Measurements from ENCODE around the gene AGBL4. TPM values are rescaled to one million over a fixed set of nuclear protein-coding genes. Genes with fewer than 3 reads are reported as not detected.

Gene AGBL4
- total RNA-seq (2014; rRNA removed; shearing (Covaris generic)), result 0.61 TPM in 1 of 2 replicates, not detected in the other

DNA sequence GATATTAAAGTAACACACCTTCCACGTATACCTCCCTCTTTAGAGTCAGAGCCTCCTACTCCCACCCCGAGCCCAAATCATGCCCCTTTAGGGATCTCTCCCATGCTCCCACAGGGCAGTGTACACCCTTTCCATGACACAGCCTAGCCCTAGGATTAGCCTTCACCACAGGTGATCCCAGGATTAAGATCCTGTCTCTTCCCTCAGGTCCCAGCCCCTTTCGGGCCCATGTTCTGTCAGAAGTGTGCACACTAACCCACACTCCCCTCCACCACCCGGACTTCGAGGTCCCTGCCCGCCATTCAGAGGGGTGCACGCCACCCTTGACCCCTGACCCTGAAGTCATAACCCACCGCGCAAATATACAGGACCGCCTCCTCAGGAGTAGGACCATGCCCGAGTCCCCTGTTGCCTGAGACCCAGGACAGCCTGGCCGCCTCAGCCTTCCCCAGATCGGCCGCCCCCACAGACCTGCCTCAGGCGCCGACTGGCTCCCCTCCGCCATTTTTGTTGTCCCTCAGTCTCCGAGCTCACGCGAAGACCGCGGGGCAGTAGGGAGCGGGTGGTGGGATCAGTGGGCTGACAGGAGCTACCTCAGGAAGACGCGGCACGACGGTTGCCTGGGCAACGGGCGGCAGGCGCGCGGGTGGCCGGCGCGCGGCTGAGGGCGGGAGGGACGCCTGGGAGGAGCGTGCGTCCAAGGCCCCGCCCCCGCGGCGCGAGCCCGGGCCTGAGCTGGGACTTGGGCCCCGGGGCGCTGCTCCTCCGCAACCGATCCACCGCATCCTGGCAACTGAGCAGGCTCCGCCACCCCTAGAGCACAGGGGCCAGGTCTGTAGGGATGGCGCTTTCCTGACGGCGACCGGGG, at the start of gene AGBL4:
TSS of gene AGBL4 (minus strand) at position 663 of the 868 bp plus-strand sequence.

DNA sequence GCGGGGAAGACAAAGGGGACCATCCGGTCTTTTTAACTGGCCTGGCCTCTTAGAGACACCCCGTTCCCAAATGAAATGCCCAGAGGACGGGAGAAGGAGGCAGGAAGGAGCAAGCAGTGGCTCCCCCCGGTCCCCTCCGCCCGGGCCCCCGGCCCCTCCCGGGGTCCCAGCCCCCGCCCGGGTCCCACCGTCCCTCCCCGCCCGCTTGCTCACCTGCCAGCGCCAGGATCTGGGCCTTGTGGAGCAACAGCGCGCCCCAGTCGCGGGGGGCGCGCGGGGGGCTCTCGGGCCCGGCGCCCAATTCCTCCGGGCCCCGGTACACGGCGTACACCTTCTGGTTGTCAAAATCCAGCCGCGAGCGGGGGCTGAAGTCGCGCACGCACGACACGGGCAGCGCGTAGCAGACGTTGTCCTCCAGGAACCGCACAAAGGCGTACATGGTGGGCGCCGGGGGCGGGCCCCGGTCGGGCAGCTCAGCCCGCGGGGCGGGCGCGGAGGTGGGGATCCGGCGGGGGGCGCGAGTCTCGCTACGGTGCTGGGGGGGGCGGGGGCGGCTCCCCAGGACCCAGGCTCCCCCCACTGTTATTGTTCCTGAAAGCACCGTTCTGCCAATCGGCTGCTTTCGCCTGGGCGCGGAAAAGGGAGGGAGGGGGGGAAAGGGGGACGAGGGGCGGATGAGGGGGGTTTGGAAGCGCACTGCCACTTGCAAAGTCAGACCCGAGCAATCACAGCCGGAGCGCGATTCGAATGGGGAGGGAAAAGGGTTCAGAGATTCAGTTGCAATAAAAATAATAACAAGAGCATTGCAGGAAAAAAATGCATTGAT, 1247.1 kb downstream of the AGBL4 start, which contains the start of gene BEND5:
TSS of gene BEND5 (minus strand) at position 499 of the 826 bp plus-strand sequence. CDS start at position 439, 60 bp downstream.

Small RNAs within 50 kb of the gene (small RNA-seq; reads per million reads assigned to genes)
- not detected for gene AL390023.1

Other genes with a start within 250 kb of the AGBL4 start
- 0.04 TPM in 1 of 2 replicates, not detected in the other for gene ELAVL4, start 85.0 kb upstream of the AGBL4 start, total RNA-seq (2014; rRNA removed; shearing (Covaris generic))